OCI-LY3 (cell line): ENCODE results near the gene APCDD1L.
"Not testable (repeated sequence)": the region's sequence is repeated elsewhere in the genome, so short reads cannot be mapped to it uniquely, and the experiment has no call there.

Source experiments
- H2AFZ ChIP-seq: fragments of 200-600, 300-600 bp; shearing (Covaris generic); 2 replicates; pipeline ENCODE4 v1.6.0; 2014; ENCODE audit warnings: antibody characterized with exemption, low read depth, low read length
- H3K27ac ChIP-seq: fragments of 200-600, 300-600 bp; sonication (generic); 2 replicates; pipeline ENCODE4 v1.5.1; 2014; ENCODE audit warnings: mild to moderate bottlenecking, low read length, moderate library complexity, mixed read lengths
- H3K27me3 ChIP-seq: fragments of 200-600, 300-600 bp; sonication (generic); 2 replicates; pipeline ENCODE4 v1.6.1; 2014; ENCODE audit warnings: low read depth, low read length, mixed read lengths
- H3K36me3 ChIP-seq: fragments of 200-600, 300-600 bp; sonication (generic); replicated peaks from 2 replicates; pipeline ENCODE3; 2014; ENCODE audit warnings: low read depth, low read length, mixed read lengths
- H3K4me1 ChIP-seq: fragments of 300-600, 200-600 bp; sonication (generic); 2 replicates; pipeline ENCODE4 v1.6.1; 2014; ENCODE audit warnings: low read length, mixed read lengths
- H3K4me2 ChIP-seq: fragments of 200-600, 300-600 bp; sonication (generic); 2 replicates; pipeline ENCODE4 v1.6.1; 2014; ENCODE audit warnings: low read length, mixed read lengths
- H3K4me3 ChIP-seq: fragments of 300-600, 200-600 bp; sonication (generic); 2 replicates; pipeline ENCODE4 v1.5.1; 2014; ENCODE audit warnings: antibody characterized with exemption, mild to moderate bottlenecking, low read length, moderate library complexity
- H3K79me2 ChIP-seq: fragments of 300-600, 200-600 bp; shearing (Covaris generic); 2 replicates; pipeline ENCODE4 v1.6.1; 2014; ENCODE audit warnings: mild to moderate bottlenecking, low read length, mixed read lengths
- H3K9ac ChIP-seq: fragments of 300-600, 200-600 bp; shearing (Covaris generic); 2 replicates; pipeline ENCODE4 v1.6.0; 2014; ENCODE audit warnings: mild to moderate bottlenecking, low read length, moderate library complexity
- H3K9me3 ChIP-seq: fragments of 200-600, 300-600 bp; shearing (Covaris generic); 2 replicates; pipeline ENCODE4 v1.6.1; 2014; ENCODE audit warnings: low read length, mixed read lengths; ENCODE audit not compliant: insufficient read depth
- H4K20me1 ChIP-seq: fragments of 200-600, 300-600 bp; sonication (generic); 2 replicates; pipeline ENCODE4 v1.6.1; 2016; ENCODE audit warnings: low read length, mixed read lengths; ENCODE audit not compliant: insufficient read depth
- EZH2phosphoT487 ChIP-seq: fragments of 200-600 bp; shearing (Covaris generic); IDR thresholded peaks from 2 replicates; pipeline ENCODE4 v1.6.1; 2018; ENCODE audit warnings: antibody characterized with exemption, mixed run types, low read depth
- TF ChIP-seq, protein P1 (sequence below): fragments of 200-600, 300-600 bp; sonication (generic); IDR thresholded peaks from 2 replicates; pipeline ENCODE4 v1.5.1; 2014; ENCODE audit warnings: antibody characterized with exemption, low read length, low read depth

The APCDD1L gene

GRCh38 chr20:58511861-58512260 is 3.3 kb downstream of the APCDD1L start:
- no peak overlapping the region for H3K9ac ChIP-seq
- H3K36me3 ChIP-seq: no peaks in the 10 kb centered on the region
- no peak overlapping the region for H2AFZ ChIP-seq
- H3K79me2 ChIP-seq: no peaks in the 10 kb centered on the region
- H3K4me3 ChIP-seq: no peak overlapping the region
- H3K27ac ChIP-seq: no peak overlapping the region
- no peak overlapping the region for H3K4me2 ChIP-seq
- TF ChIP-seq, protein P1, sequence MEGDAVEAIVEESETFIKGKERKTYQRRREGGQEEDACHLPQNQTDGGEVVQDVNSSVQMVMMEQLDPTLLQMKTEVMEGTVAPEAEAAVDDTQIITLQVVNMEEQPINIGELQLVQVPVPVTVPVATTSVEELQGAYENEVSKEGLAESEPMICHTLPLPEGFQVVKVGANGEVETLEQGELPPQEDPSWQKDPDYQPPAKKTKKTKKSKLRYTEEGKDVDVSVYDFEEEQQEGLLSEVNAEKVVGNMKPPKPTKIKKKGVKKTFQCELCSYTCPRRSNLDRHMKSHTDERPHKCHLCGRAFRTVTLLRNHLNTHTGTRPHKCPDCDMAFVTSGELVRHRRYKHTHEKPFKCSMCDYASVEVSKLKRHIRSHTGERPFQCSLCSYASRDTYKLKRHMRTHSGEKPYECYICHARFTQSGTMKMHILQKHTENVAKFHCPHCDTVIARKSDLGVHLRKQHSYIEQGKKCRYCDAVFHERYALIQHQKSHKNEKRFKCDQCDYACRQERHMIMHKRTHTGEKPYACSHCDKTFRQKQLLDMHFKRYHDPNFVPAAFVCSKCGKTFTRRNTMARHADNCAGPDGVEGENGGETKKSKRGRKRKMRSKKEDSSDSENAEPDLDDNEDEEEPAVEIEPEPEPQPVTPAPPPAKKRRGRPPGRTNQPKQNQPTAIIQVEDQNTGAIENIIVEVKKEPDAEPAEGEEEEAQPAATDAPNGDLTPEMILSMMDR: no peak
- TF ChIP-seq EZH2phosphoT487: no peak
- H4K20me1 ChIP-seq: no peaks in the 10 kb centered on the region
- H3K9me3 ChIP-seq: no peaks in the 10 kb centered on the region
- no peaks in the 10 kb centered on the region for H3K4me1 ChIP-seq
- peaks cover 2% of the 10 kb centered on the region; the same call in 1 of the 2 replicates for H3K27me3 ChIP-seq

GRCh38 chr20:58511364-58511763 is 3.8 kb downstream of the APCDD1L start:
- Histone ChIP-seq H3K79me2 (no peaks in the 10 kb centered on the region), H3K4me1 (no peaks in the 10 kb centered on the region), H3K27ac (no peak overlapping the region), H3K4me2 (no peak overlapping the region), H2AFZ (no peak overlapping the region), H3K9ac (no peak overlapping the region), H4K20me1 (no peaks in the 10 kb centered on the region), H3K4me3 (no peak overlapping the region), H3K9me3 (peaks cover 4% of the 10 kb centered on the region), H3K27me3 (peaks cover 2% of the 10 kb centered on the region; the same call in 1 of the 2 replicates), H3K36me3 (no peaks in the 10 kb centered on the region)
- TF ChIP-seq EZH2phosphoT487: no peak
- TF ChIP-seq, protein P1: no peak

GRCh38 chr20:58510921-58511320 is 4.3 kb downstream of the APCDD1L start:
- Histone ChIP-seq H3K9ac (no peak overlapping the region), H3K27ac (no peak overlapping the region), H4K20me1 (no peaks in the 10 kb centered on the region), H3K4me1 (no peaks in the 10 kb centered on the region), H3K4me2 (no peak overlapping the region), H3K4me3 (no peak overlapping the region), H3K36me3 (no peaks in the 10 kb centered on the region), H2AFZ (no peak overlapping the region), H3K79me2 (no peaks in the 10 kb centered on the region), H3K9me3 (peaks cover 9% of the 10 kb centered on the region), H3K27me3 (peaks cover 2% of the 10 kb centered on the region; the same call in 1 of the 2 replicates)
- TF ChIP-seq, protein P1: no peak
- TF ChIP-seq EZH2phosphoT487: no peak

- no peak overlapping the region for H3K4me3 ChIP-seq
- TF ChIP-seq EZH2phosphoT487: no peak
- H3K27me3 ChIP-seq: peaks cover 6% of the 10 kb centered on the region; the same call in 1 of the 2 replicates
- no peak overlapping the region for H2AFZ ChIP-seq
- H3K9ac ChIP-seq: no peak overlapping the region
- H4K20me1 ChIP-seq: no peaks in the 10 kb centered on the region
- H3K36me3 ChIP-seq: no peaks in the 10 kb centered on the region
- H3K9me3 ChIP-seq: peaks cover 19% of the 10 kb centered on the region
- no peaks in the 10 kb centered on the region for H3K79me2 ChIP-seq
- H3K27ac ChIP-seq: no peak overlapping the region
- no peaks in the 10 kb centered on the region for H3K4me1 ChIP-seq
- H3K4me2 ChIP-seq: no peak overlapping the region
These were observed 6.3 kb downstream of the APCDD1L start for GRCh38 chr20:58508762-58509395.

- peaks cover 19% of the 10 kb centered on the region for H3K9me3 ChIP-seq
- not testable (repeated sequence) for H3K9ac ChIP-seq, H3K27me3 ChIP-seq, H3K4me1 ChIP-seq, H3K79me2 ChIP-seq, H3K36me3 ChIP-seq, H4K20me1 ChIP-seq, H2AFZ ChIP-seq, H3K27ac ChIP-seq, H3K4me3 ChIP-seq, H3K4me2 ChIP-seq
These were observed 8.2 kb downstream of the APCDD1L start for GRCh38 chr20:58506999-58507398.
